GM19328 (cell line): ENCODE data around the gene TTC14.

Experiments
- ATAC-seq: cut with Tn5 transposase; IDR thresholded peaks from one replicate; pipeline ENCODE4 v1.9.1; 2021; ENCODE audit warnings: mild to moderate bottlenecking, moderate library complexity; ENCODE audit not compliant: unreplicated experiment

TTC14 gene

DNA sequence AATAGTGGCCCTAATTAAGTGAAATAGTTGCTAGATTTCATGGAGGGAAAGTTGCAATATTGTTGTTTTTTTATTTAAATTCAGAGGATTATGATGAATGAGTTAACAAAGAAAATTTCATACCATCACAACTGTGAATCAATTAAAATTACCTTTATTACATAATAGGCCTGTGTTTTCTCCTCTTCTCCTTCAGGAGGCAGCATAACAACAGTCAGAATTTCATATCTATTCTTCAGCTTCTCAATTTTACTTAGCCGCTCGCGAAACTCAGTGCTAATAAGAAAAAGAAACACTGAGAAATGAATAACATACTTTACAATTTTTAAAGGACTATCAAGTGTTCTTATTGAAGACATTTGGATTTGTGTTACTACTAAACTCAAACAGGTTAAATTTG, 29.4 kb downstream of the TTC14 start:
- no peak for ATAC-seq

DNA sequence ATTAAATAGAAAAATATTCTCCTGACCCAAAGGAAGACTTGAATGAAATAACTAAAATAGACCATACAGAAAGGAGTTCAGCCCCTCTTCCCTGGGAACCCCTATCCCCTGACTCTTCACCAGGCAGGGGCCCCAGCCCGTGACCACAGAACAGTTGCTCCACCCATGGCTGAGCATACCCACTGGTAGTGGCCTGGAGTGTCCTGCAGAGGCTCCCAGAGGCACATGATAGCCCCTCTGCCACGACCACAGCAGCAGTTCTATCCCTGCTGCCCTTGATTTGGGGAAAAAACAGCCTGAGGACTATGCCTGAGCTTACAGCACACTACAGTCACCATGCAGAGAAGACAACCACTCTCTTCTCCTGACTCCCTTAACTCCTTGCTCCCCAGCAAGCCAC, 31.8 kb downstream of the TTC14 start:
- ATAC-seq: no peak

DNA sequence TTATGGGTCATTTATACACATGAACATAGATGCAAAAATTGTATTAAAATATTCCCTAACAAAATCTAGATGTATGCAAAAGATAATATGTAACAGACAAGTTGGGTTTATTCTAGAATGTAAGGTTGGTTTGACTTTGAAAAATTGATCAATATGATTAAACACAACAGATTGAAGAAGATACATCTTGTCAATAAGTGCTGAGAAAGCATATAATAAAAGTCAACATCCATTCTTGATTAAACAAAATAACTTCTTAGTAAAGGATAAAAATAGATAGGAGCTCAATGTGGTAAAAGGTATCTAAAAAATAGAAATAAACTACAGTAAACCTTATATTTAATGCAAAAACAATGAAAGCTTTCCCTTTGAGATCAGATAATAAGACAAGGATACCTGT, 39.0 kb downstream of the TTC14 start:
- ATAC-seq: no peak

GRCh38 chr3:180646187-180646790, 44.3 kb downstream of the TTC14 start:
- ATAC-seq: no peak

DNA sequence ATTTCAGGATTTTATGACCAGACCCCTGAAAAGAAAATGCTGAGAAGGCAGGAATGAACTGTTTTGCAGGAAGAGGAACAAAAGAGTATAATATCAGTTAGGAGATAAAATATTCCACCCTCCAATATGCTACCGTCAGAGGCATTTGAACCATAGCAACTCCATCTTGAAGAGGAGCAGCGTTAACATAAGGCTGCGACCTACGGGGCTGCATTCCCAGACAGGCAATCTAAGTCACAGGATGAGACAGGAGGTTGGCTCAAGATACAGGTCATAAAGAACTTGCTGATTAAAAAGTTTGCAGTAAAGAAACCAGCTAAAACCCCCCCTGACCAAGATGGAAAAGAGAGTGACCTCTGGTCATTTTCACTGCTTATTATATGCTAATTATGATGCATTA, 54.4 kb downstream of the TTC14 start:
- ATAC-seq: no peak

DNA sequence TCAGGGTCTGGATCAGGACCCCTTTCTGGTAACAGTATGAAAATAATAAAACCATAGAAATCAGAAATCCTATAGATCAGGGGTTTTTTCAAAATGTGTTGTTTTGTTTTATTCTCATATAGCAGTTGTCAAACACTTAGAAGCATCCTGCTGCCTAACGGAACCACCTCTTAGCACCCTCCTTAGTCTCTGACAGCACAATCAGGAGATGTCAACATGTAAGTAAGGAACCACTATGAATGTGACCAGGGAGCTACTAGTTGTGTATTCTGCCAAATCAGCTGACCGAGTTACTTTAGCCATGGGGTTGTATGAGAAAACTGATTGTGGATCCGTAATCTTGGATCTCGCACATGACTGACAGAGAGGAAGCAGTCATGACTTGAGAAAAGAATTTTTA, 55.1 kb downstream of the TTC14 start:
- ATAC-seq: no peak
